Measurements from ENCODE around the gene RADIL. TPM values are rescaled to one million over a fixed set of nuclear protein-coding genes. Genes with fewer than 3 reads are reported as not detected.
A peak's percentile ranks its signal among the peaks of the same experiment; 100 is the strongest.
"Not testable (repeated sequence)": the region's sequence is repeated elsewhere in the genome, so short reads cannot be mapped to it uniquely, and the experiment has no call there.

The RADIL gene
- total RNA-seq, 2 experiments from 2014 or later, result 0.17 to 0.28 TPM

DNA sequence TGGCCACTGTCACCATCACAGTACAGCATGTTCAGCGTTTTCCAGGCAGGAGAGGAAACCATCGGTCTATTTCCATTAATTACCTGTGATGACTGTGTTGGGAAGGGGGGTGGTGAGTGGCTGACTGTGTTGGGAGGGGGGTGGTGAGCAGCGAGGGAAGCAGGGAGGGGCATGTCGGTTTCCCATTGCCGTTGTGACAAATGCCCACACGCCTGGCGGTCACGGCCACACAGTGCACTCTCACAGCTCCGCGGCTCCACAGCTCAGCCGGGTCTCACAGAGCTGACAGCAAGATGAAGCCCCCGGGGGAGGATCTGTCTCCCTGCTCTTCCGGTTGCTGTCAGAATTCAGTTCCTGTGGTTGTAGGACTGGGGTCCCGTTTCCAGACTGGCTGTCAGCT, 69.1 kb downstream of the RADIL start:
- Mint-ChIP-seq H3K9me3 (peaks cover 3% of the 10 kb centered on the region), H3K27me3 (peaks cover 17% of the 10 kb centered on the region), H3K4me3 (no peak overlapping the region), H3K27ac (no peak overlapping the region), H3K4me1 (peaks cover 2% of the 10 kb centered on the region), H3K36me3 (no peaks in the 10 kb centered on the region)
- DNase-seq, result no peak
- POLR2A ChIA-PET, result no interaction called here
- peak; percentile 50 for ATAC-seq (ENCODE audit: low read depth)

DNA sequence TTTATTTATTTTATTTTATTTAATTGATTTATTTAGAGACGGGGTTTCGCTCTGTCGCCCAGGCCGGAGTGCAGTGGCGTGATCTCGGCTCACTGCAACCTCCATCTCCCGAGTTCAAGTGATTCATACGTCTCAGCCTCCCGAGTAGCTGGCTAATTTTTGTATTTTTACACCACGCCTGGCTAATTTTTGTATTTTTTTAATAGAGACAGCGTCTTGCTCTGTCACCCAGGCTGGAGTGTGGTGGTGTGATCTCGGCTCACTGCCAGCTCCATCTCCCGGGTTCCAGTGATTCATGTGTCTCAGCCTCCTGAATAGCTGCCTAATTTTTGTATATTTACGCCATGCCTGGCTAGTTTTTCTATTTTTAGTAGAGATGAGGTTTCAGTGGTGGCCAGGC, 73.8 kb downstream of the RADIL start:
- Mint-ChIP-seq H3K27me3 (peaks cover 41% of the 10 kb centered on the region), H3K4me3 (peak overlapping the region; percentile 47), H3K36me3 (no peaks in the 10 kb centered on the region), H3K27ac (no peak overlapping the region), H3K4me1 (peaks cover 5% of the 10 kb centered on the region), H3K9me3 (peaks cover 3% of the 10 kb centered on the region)
- POLR2A ChIA-PET, result no interaction called here
- no peak for ATAC-seq (ENCODE audit: low read depth)
- no peak for DNase-seq

DNA sequence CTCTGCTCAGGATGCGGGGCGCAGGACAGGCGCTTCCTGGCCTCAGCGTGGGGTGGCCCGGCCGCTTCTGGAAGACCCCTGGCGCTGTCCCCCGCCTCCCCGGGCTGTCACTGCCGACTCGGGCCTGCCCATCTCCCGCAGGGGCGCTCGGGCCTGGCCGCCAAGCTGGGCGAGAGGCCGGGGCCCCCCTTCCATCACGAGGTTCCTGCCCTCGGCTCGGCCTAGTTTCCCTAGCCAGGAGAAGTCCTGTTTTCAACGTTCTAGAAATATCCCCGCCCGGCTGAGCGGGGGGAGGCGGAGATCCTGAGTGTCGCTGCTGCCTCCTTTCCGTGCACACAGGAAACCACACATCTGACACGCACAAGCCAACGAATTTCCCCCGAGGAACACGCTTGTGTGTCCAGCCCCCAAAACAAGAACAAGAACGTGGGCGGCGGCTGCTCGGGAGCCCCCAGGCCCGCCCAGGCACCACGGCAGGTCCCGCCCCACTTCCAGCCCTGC, 74.4 kb downstream of the RADIL start:
- no peak overlapping the region for H3K27ac Mint-ChIP-seq

DNA sequence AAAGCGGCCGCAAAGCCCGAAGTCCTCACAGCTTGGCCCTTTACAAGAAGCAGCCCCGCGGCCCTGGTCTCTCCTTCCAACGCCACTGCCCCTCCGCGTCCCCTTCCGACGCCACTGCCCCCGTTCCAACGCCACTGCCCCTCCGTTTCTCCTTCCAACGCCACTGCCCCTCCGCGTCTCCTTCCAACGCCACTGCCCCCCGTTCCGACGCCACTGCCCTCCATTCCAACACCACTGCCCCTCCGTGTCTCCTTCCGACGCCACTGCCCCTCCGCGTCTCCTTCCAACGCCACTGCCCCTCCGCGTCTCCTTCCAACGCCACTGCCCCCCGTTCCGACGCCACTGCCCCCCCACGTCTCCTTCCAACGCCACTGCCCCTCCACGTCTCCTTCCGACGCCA, 75.0 kb downstream of the RADIL start:
- Mint-ChIP-seq H3K4me3 (peak overlapping the region; percentile 13), H3K9me3 (peaks cover 3% of the 10 kb centered on the region), H3K27me3 (peaks cover 34% of the 10 kb centered on the region), H3K27ac (no peak overlapping the region), H3K4me1 (peaks cover 5% of the 10 kb centered on the region), H3K36me3 (no peaks in the 10 kb centered on the region)
- DNase-seq (no peak), ATAC-seq (ENCODE audit: low read depth) (no peak)
- POLR2A ChIA-PET, result no interaction called here

More for the DNA sequence above, 74.4 kb downstream of the RADIL start:
- no peaks in the 10 kb centered on the region for H3K36me3 Mint-ChIP-seq
- peak overlapping the region; percentile 76 for H3K4me3 Mint-ChIP-seq
- H3K9me3 Mint-ChIP-seq, result peaks cover 3% of the 10 kb centered on the region
- ATAC-seq (ENCODE audit: low read depth) (peak; percentile 70), DNase-seq (no peak)
- H3K4me1 Mint-ChIP-seq, result peaks cover 5% of the 10 kb centered on the region
- POLR2A ChIA-PET, result no interaction called here
- peaks cover 39% of the 10 kb centered on the region for H3K27me3 Mint-ChIP-seq

DNA sequence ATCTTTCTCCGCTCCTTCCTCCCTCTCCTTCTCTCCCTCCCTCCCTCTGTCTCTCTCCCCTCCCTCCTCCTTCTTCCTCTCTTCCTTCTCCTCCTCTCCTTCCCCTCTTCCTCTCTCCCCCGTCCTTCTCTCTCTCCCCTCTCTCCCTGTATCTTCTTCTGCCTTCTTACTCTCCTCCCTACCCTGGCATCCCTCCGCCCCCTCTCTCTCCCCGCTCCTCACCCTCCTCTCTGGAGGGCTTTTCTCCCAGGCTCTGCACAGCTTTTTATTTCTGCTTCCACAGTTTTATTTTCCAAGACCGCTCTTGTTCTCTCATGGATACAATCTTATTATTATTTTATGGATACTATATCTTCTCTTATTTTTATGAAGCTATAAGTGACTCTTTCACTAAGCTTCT, 75.5 kb downstream of the RADIL start:
- DNase-seq (no peak), ATAC-seq (ENCODE audit: low read depth) (no peak)
- Mint-ChIP-seq H3K27me3 (peaks cover 28% of the 10 kb centered on the region), H3K27ac (no peak overlapping the region), H3K9me3 (peaks cover 3% of the 10 kb centered on the region), H3K4me3 (no peak overlapping the region), H3K4me1 (peaks cover 5% of the 10 kb centered on the region), H3K36me3 (no peaks in the 10 kb centered on the region)
- POLR2A ChIA-PET, result no interaction called here

DNA sequence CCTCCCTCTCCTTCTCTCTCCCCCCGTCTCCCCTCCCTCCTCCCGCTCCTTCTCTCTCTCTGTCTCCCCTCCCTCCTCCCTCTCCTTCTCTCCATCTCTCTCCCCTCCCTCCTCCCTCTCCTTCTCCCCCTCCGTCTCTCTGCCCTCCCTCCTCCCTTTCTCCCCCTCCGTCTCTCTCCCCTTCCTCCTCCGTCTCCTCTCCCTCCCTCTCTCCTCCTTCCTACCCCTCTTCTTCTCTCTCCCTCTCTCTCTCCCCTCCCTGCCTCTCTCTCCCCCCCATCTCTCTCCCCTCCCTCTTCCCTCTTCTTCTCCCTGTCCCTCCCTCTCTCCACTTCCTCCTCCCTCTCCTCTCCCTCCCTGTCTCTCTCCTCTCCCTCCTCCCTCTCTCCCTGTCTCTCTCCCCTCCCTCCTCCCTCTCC, 75.9 kb downstream of the RADIL start:
- no peak overlapping the region for H3K27ac Mint-ChIP-seq
- ATAC-seq (ENCODE audit: low read depth), result no peak
- peaks cover 1% of the 10 kb centered on the region for H3K9me3 Mint-ChIP-seq
- H3K4me3 Mint-ChIP-seq, result no peak overlapping the region
- H3K36me3 Mint-ChIP-seq, result no peaks in the 10 kb centered on the region
- peaks cover 27% of the 10 kb centered on the region for H3K27me3 Mint-ChIP-seq
- POLR2A ChIA-PET, result no interaction called here
- H3K4me1 Mint-ChIP-seq, result peaks cover 5% of the 10 kb centered on the region
- no peak for DNase-seq

DNA sequence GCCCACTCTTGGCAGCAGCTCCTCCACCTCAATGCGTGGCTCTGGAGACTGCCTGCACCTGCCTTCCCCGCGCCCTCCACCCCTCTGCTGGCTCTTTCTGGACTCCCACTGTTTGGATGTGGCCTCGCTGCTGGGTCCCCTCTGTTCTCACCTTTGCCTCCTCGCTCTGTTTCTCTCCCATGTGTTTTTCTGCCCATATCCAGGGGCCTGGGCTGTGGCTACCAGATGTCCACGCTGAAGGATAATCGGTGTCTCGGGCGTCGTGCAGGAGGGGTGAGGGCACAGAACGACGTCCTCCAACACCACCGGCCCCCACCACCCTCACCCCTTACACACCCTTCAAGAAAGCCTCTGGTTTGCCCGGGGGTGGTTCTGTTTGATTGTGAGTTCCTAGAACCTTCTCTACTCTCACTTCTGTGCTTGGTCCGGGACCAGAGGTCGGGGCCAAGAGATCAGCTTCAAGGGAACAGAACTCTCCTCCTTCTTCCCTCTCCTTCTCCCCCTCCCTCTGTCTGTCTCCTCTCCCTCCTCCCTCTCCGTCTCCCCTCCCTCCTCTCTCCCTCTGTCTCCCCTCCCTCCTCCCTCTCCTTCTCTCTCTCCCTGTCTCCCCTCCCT, 76.4 kb downstream of the RADIL start:
- H3K36me3 Mint-ChIP-seq, result no peaks in the 10 kb centered on the region
- H3K27ac Mint-ChIP-seq, result no peak overlapping the region
- peaks cover 27% of the 10 kb centered on the region for H3K27me3 Mint-ChIP-seq
- DNase-seq, result no peak
- POLR2A ChIA-PET, result no interaction called here
- ATAC-seq (ENCODE audit: low read depth), result no peak
- no peaks in the 10 kb centered on the region for H3K9me3 Mint-ChIP-seq
- H3K4me1 Mint-ChIP-seq, result peaks cover 5% of the 10 kb centered on the region
- H3K4me3 Mint-ChIP-seq, result no peak overlapping the region

DNA sequence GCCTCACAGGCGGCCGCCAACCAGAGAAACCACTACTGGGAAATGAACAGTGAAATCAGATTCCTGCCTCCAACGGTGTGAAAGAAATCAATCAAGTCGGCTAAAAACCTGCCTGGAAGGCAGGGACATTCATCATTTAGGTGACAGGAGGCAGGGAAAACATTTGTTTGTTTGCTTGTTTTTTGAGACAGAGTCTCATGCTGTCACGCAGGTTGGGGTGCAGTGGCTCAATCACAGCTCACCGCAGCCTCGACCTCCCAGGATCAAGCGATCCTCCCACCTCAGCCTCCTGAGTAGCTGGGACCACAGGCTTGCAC, 77.6 kb downstream of the RADIL start:
- H3K4me3 Mint-ChIP-seq, result no peak overlapping the region
- peaks cover 5% of the 10 kb centered on the region for H3K4me1 Mint-ChIP-seq
- H3K27ac Mint-ChIP-seq, result no peak overlapping the region
- POLR2A ChIA-PET, result no interaction called here
- DNase-seq (no peak), ATAC-seq (ENCODE audit: low read depth) (no peak)
- H3K9me3 Mint-ChIP-seq, result no peaks in the 10 kb centered on the region
- H3K27me3 Mint-ChIP-seq, result peaks cover 27% of the 10 kb centered on the region
- H3K36me3 Mint-ChIP-seq, result no peaks in the 10 kb centered on the region

DNA sequence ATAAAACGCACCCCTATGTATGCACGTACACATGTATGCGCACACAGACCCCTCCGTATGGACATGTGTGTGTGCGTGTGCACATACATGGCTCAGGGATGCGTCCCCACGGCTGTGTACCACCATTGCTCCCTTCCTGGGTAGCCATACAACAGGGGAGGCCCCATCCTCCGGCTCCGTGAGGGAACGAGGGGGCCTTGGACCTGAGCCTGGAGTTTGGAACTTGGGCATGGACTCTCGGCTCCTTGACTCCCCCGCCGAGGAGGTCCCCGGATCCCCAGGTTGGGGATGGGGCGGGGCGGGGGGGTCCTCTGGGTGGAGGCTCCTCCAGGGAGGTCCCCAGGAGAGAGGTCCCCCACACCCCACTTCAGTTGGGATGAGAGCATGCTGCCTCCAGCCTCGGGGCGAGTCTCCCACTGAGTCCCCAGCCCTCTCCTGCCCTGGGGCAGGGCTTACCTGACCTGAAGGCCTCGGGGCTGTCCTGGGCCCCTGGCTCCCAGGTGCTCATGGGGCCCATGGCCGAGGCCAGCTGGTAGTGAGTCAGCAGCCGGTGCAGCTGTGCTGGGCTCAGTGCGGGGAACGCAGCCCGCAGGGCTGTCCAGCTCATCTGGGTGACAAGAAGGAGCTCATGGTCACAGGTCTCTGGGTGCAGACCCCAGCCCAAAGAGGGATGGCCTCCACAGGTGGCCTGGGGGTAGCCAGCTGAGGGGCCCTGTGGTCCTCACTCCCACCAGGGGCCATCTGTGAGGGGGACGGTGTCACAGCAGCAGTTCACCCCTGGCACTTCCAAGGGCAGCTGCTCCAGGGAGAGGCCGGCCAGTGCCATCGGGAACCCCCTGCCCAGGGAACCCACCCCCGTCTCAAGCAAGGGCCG, 78.2 kb downstream of the RADIL start:
- Mint-ChIP-seq H3K36me3 (no peaks in the 10 kb centered on the region), H3K4me1 (peaks cover 5% of the 10 kb centered on the region), H3K27ac (no peak overlapping the region), H3K9me3 (no peaks in the 10 kb centered on the region), H3K4me3 (no peak overlapping the region), H3K27me3 (peaks cover 27% of the 10 kb centered on the region)
- DNase-seq, result no peak
- POLR2A ChIA-PET, result no interaction called here
- ATAC-seq (ENCODE audit: low read depth), result no peak

DNA sequence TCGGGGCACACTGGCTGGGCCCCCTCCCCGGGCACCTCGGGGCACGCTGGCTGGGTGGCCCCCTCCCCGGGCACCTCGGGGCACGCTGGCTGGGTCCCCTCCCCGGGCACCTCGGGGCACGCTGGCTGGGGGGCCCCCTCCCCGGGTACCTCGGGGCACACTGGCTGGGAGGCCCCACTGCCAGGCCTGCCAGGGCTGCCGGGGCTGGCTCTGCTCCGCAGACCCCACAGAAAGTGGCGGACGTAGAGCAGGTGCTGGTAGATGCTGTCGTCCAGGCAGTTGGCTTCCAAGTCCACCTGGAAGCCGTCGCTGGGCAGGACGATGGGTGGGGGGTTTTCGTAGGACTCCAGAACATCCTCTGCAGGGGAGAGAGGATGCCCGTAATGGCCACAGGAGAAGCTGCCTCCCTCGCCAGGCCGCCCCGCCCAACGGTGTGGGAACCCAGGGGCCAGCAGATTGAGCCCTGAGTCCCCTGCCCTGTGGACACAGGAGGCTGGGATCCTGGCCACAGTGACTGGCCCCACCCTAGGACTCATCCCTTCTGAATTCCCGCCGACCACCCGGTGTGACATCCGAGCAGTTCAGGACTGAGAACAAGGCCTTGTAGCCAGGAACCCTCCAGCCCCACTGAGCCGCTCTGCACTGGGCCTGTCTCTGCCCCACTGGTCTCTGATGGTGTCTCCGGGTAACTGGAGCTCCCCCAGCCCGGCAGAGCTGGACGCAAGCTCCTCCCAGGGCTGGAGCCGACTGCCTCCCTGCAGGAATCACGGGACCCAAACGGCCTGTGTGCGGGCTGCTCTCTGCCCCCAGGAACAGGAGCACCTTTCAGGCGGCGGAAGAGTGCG, 79.9 kb downstream of the RADIL start:
- no peaks in the 10 kb centered on the region for H3K36me3 Mint-ChIP-seq
- H3K27me3 Mint-ChIP-seq, result peaks cover 20% of the 10 kb centered on the region
- no peaks in the 10 kb centered on the region for H3K9me3 Mint-ChIP-seq
- POLR2A ChIA-PET, result no interaction called here
- DNase-seq, result no peak
- H3K27ac Mint-ChIP-seq, result no peak overlapping the region
- no peaks in the 10 kb centered on the region for H3K4me1 Mint-ChIP-seq
- ATAC-seq (ENCODE audit: low read depth), result no peak
- no peak overlapping the region for H3K4me3 Mint-ChIP-seq

DNA sequence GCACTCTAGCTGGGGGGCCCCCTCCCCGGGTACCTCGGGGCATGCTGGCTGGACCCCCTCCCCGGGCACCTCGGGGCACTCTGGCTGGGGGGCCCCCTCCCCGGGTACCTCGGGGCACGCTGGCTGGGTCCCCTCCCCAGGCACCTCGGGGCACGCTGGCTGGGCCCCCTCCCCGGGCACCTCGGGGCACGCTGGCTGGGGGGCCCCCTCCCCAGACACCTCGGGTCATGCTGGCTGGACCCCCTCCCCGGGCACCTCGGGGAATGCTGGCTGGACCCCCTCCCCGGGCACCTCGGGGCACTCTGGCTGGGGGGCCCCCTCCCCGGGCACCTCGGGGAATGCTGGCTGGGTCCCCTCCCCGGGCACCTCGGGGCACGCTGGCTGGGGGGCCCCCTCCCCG, 80.9 kb downstream of the RADIL start:
- H3K27ac Mint-ChIP-seq; H3K4me1 Mint-ChIP-seq; ATAC-seq (ENCODE audit: low read depth); POLR2A ChIA-PET; H3K4me3 Mint-ChIP-seq; H3K9me3 Mint-ChIP-seq; H3K36me3 Mint-ChIP-seq; DNase-seq: not testable (repeated sequence)
- H3K27me3 Mint-ChIP-seq, result peaks cover 11% of the 10 kb centered on the region

DNA sequence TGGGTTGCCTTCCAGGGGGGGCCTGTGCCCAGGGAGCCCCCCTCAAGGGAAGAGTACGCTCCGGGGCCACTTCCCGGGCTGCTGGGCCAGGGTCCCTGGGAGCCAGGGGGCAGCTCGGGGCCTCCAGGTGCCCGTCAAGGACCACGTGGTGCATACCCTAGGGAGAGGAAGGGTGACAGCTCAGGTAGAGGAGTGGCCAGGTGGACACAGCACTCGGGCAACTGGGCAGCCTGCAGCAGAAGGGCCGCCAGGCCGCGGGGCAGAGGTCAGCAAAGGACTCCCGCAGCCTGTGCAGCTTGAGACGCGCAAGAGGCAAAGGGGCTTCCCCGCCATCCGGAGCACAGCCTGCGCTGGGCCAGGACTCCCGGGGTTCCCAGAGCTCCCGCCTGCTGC, 81.7 kb downstream of the RADIL start:
- DNase-seq, result no peak
- Mint-ChIP-seq H3K27ac (no peak overlapping the region), H3K9me3 (no peaks in the 10 kb centered on the region), H3K4me1 (no peaks in the 10 kb centered on the region), H3K36me3 (no peaks in the 10 kb centered on the region), H3K4me3 (no peak overlapping the region), H3K27me3 (peaks cover 6% of the 10 kb centered on the region)
- POLR2A ChIA-PET, result no interaction called here
- ATAC-seq (ENCODE audit: low read depth), result no peak

DNA sequence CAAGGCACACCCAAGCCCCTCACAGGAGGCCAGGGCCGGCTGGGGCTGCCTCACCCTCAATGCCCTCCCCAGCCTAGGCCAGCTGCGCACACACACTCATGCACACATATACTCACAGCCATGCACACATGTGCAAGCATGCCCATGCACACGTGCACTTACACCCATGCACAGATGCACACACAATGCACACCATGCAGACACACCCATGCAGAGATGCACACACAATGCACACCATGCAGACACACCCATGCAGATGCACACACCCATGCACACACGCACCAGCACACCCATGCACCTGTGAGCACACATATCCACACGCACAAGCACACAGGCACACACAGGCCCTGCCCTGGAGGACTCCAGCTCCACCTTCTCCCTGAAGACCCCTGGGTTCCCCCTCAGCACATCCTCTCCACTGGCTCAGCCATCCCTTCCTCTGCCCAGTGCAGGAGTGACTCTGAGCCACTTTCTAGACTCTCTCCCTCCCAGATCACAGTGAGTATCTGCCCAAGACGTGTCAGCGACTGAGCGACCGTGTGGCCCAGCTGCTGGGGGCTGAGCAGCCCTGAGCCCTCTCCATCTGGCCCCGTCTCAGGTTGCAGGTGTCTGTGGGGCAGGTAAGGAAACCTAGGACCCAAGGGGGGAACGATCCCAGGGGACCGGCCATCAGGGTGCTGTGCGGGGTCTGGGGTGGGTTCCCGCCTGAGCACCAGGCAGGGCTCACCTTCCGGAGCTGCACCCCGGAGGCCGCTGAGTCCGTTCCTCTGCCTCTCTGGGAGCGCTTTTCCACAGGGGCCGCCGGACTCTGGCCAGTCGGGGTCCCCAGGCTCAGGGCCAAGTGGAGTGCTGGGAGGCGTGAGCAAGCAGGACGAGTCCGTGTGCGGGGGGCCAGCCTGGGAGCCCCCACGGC, 82.3 kb downstream of the RADIL start:
- peaks cover 1% of the 10 kb centered on the region for H3K27me3 Mint-ChIP-seq
- H3K9me3 Mint-ChIP-seq, result no peaks in the 10 kb centered on the region
- no peaks in the 10 kb centered on the region for H3K4me1 Mint-ChIP-seq
- no peaks in the 10 kb centered on the region for H3K36me3 Mint-ChIP-seq
- no peak overlapping the region for H3K27ac Mint-ChIP-seq
- ATAC-seq (ENCODE audit: low read depth), result no peak
- no peak for DNase-seq
- H3K4me3 Mint-ChIP-seq, result no peak overlapping the region
- POLR2A ChIA-PET, result no interaction called here
